GM12878 (cell line): ENCODE data around the gene KHDRBS2. TPM values are rescaled to one million over a fixed set of nuclear protein-coding genes. Genes with fewer than 3 reads are reported as not detected.

Source experiments
- ATAC-seq: fragments of 200-7000 bp; cut with Tn5 transposase; 3 replicates; pipeline ENCODE4 v1.9.1; 2020; ENCODE audit warnings: mild to moderate bottlenecking, moderate library complexity
- BruUV-seq: library from RNA; stranded (reverse); fragments of 400-500 nt; replicated peaks from 2 replicates; lab custom pipeline; 2021; lab: Mats Ljungman, UMichigan
- CTCF ChIA-PET: fragments of 300-600 bp; sonication (Branson Sonifier 250); formaldehyde crosslinking; extraction: SDS; loops from one replicate; lab custom pipeline; 2021; ENCODE audit warnings: inconsistent platforms; lab: Yijun Ruan, JAX
- POLR2A ChIA-PET: fragments of 350-600 bp; formaldehyde crosslinking; extraction: SDS; loops from one replicate; lab custom pipeline; 2021; ENCODE audit warnings: inconsistent platforms; lab: Charles Lee
- RAD21 ChIA-PET: fragments of 300-600 bp; sonication (Branson Sonifier 250); formaldehyde crosslinking; loops from one replicate; lab custom pipeline; 2023; ENCODE audit warnings: antibody characterized with exemption; ENCODE audit not compliant: unreplicated experiment; lab: Charles Lee
- SMC1A ChIA-PET: fragments of 300-600 bp; sonication (Branson Sonifier 250); formaldehyde crosslinking; loops from one replicate; lab custom pipeline; 2023; ENCODE audit not compliant: unreplicated experiment, uncharacterized antibody; lab: Charles Lee
- DNase-seq: peaks from one replicate; pipeline ENCODE4 v3.0.0-alpha.2; 2011; ENCODE audit warnings: low read depth, low spot score
- FAIRE-seq: peaks from 3 replicates; lab custom pipeline; 2011; peaks lifted over from hg19 to GRCh38; lab: Jason Lieb, UNC
- H2AFZ ChIP-seq: 2 replicates; pipeline ENCODE4 v1.6.0; 2011; ENCODE audit warnings: low read depth, low read length, control low read depth; ENCODE audit not compliant: control insufficient read depth
- H3K27ac ChIP-seq: 2 replicates; pipeline ENCODE4 v1.5.1; 2011; ENCODE audit warnings: control low read depth; ENCODE audit not compliant: control insufficient read depth, insufficient read depth
- H3K27me3 ChIP-seq, 2 experiments: replicated peaks in 1 of 2; 2 replicates each; pipeline versions ENCODE4 v1.6.0 to v1.6.1; 2011; ENCODE audit warnings: low read length in 1 of 2; ENCODE audit not compliant: control insufficient read depth in 2 of 2, insufficient read depth in 2 of 2
- H3K36me3 ChIP-seq, 2 experiments: 2 replicates each; pipeline ENCODE4 v1.5.1; 2011; ENCODE audit warnings: low read length in 1 of 2; ENCODE audit not compliant: control insufficient read depth in 2 of 2, insufficient read depth in 2 of 2
- H3K4me1 ChIP-seq: 2 replicates; pipeline ENCODE4 v1.6.1; 2011; ENCODE audit warnings: mild to moderate bottlenecking, low read length, moderate library complexity, mixed read lengths; ENCODE audit not compliant: control insufficient read depth, insufficient read depth
- H3K4me2 ChIP-seq: 2 replicates; pipeline ENCODE4 v1.6.0; 2011; ENCODE audit warnings: control low read depth; ENCODE audit not compliant: control insufficient read depth, insufficient read depth
- H3K4me3 ChIP-seq: fragments of 200-600 bp; sonication (generic); 2 replicates; pipeline ENCODE4 v1.5.1; 2016
- H3K79me2 ChIP-seq: 2 replicates; pipeline ENCODE4 v1.6.0; 2011; ENCODE audit warnings: low read length; ENCODE audit not compliant: control insufficient read depth, insufficient read depth
- H3K9ac ChIP-seq: 2 replicates; pipeline ENCODE4 v1.8.0; 2011; ENCODE audit warnings: low read length, control low read depth, mixed read lengths; ENCODE audit not compliant: control insufficient read depth, insufficient read depth
- H3K9me3 ChIP-seq: replicated peaks from 3 replicates; pipeline ENCODE4 v1.5.1; 2011; ENCODE audit warnings: mild to moderate bottlenecking, low read length; ENCODE audit not compliant: control insufficient read depth, insufficient read depth
- H4K20me1 ChIP-seq: 2 replicates; pipeline ENCODE4 v1.6.0; 2011; ENCODE audit not compliant: control insufficient read depth, insufficient read depth
- CTCF ChIP-seq, 3 experiments: IDR thresholded peaks in 2 of 3; conservative IDR thresholded peaks in 1 of 3; 2 replicates each; pipeline ENCODE4 v1.5.1; 2011; ENCODE audit warnings: low read depth in 3 of 3, low read length in 3 of 3, mild to moderate bottlenecking in 3 of 3, control low read depth in 2 of 3, moderate library complexity in 2 of 3, inconsistent platforms in 1 of 3, mixed read lengths in 1 of 3; ENCODE audit not compliant: control insufficient read depth in 2 of 3, insufficient read depth in 1 of 3; ENCODE audit errors: extremely low read depth in 1 of 3
- LARP7 ChIP-seq: fragments of 450-650 bp; IDR thresholded peaks from 2 replicates; pipeline ENCODE4 v1.6.1; 2017; ENCODE audit warnings: mild to moderate bottlenecking
- RUNX3 ChIP-seq: IDR thresholded peaks from 2 replicates; pipeline ENCODE4 v1.6.1; 2012; ENCODE audit warnings: low read length, inconsistent platforms
- TARDBP ChIP-seq: IDR thresholded peaks from 2 replicates; pipeline ENCODE4 v1.6.1; 2016; ENCODE audit warnings: borderline replicate concordance
- WRNIP1 ChIP-seq: IDR thresholded peaks from 2 replicates; pipeline ENCODE4 v1.6.1; 2011; ENCODE audit warnings: low read depth, low read length, improper control_type of control experiment, borderline replicate concordance
- WGBS: methylation state at CpG from one replicate; pipeline ENCODE4 v1.1.6; 2016; ENCODE audit warnings: low lambda C conversion rate; ENCODE audit not compliant: insufficient replicate concordance, insufficient coverage; ENCODE audit errors: missing lambda C conversion rate; 5-methylcytosine and 5-hydroxymethylcytosine counted together
- in situ Hi-C: fragments of 300-500 bp; cut with MboI; formaldehyde crosslinking; loops from 9 replicates; pipeline ENCODE4 v1.14.3; 2018; ENCODE audit warnings: mixed read lengths
- intact Hi-C: fragments of 100-400 bp; cut with micrococcal nuclease; formaldehyde crosslinking; loops from one replicate; pipeline ENCODE4 v1.14.2; 2022; ENCODE audit not compliant: unreplicated experiment
- polyA plus RNA-seq, 11 experiments: library from polyadenylated mRNA; depleted of rRNA in 4 of 11; unstranded in 6 of 11; stranded (reverse) in 5 of 11; fragments of >200 nt; fragmentation: Nextera tagmentation in 4 of 11; fragmentation: Illumina TruSeq in 1 of 11; extraction: Ambion mirVana in 4 of 11; extraction: Trizol in 1 of 11; gene quantifications; 1 replicate in 1 of 11; 2 replicates in 10 of 11; pipeline versions ENCODE4 v1.2.1 to v1.2.3, GENCODE V29; 2011 to 2016; ENCODE audit warnings: inconsistent platforms in 2 of 11, missing spikeins in 2 of 11, low read depth in 1 of 11
- total RNA-seq, 4 experiments: library from RNA; depleted of rRNA in 3 of 4; stranded (reverse); fragments of >200 nt in 3 of 4; fragmentation: Illumina TruSeq in 1 of 4; extraction: Trizol in 1 of 4; gene quantifications; 2 replicates each; pipeline versions ENCODE4 v1.2.1 to v1.2.3, GENCODE V29; 2013 to 2021

The KHDRBS2 gene
- total and polyA plus RNA-seq, 10 of the 15 experiments (the other 5 are each of a cell fraction or from before 2014, with no cell fraction given): 0.11 to 0.56 TPM; not detected in 8

DNA sequence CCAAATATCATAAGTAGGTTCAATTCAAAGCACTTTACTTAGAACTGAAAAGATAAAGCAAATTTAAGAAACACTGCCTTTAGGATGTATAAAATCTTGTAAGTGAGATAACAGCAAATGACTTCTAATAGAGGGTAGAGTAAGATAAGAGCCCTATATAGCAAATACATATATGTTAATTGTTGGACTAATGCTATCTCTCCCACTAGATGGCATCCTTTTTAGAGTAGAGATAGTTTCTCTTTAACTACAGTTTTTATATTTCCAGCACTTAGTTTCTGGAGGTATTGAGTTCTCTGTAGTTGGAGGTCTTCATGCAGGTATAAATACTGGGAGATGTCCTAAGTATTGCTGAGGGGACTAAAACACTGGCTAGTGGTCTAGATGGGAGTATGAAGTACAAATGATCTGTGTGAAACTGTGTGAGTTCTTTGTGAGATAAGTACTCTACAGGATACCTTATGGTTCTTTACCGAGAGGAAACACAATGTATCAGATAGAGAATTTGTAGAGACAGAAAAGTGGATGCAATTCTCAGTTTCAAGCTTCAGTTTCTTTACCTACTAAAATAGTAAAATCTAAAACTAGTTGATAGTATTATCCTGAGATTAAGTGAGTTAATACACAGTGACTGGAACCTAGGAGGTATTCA lies 399.3 kb downstream of the KHDRBS2 start:
- in situ Hi-C loops (no loop called here), intact Hi-C loops (loop anchor here (1.0 kb wide), 1 partner anchor 264 kb away; no protein-coding TSS in a partner anchor)
- Histone ChIP-seq H3K4me1 (no peaks in the 10 kb centered on the region), H3K4me3 (no peak overlapping the region), H3K36me3 (no peaks in the 10 kb centered on the region), H3K27me3 (no peaks in the 10 kb centered on the region), H4K20me1 (no peaks in the 10 kb centered on the region), H3K79me2 (no peaks in the 10 kb centered on the region), H3K4me2 (no peak overlapping the region), H3K27ac (no peak overlapping the region), H3K9me3 (no peaks in the 10 kb centered on the region), H3K9ac (no peak overlapping the region), H2AFZ (no peak overlapping the region)
- POLR2A ChIA-PET: no interaction called here
- CTCF ChIA-PET: interaction anchor here (0.7 to 1.7 kb wide), 8 partner anchors 9 to 1916 kb away, joined by 3 to 7 read pairs (median 4); no protein-coding TSS in a partner anchor
- DNase-seq: no peak
- RAD21 ChIA-PET: interaction anchor here (1.0 kb wide), 1 partner anchor 12 kb away, joined by 3 read pairs; no protein-coding TSS in a partner anchor
- SMC1A ChIA-PET: interaction anchor here (1.4 to 1.8 kb wide), 2 partner anchors 13 to 1386 kb away, joined by 3 to 4 read pairs; no protein-coding TSS in a partner anchor
- TF ChIP-seq CTCF (IDR thresholded peaks at IDR 0.05 in 2 of 3, conservative IDR thresholded peaks at IDR 0.05 in 1 of 3; ENCODE audit: control insufficient read depth in 2 of 3, extremely low read depth in 1 of 3, insufficient read depth in 1 of 3, low read depth in 3 of 3, low read length in 3 of 3) (peak in 1 of 3 experiments; percentile 11; a peak in 1 of 6 replicates), WRNIP1 (no peak), LARP7 (no peak), RUNX3 (no peak), TARDBP (no peak)
- 60% methylated on average over 1 of the region's 1 CpG for WGBS
- BruUV-seq: no TSS peak
- FAIRE-seq: no peak
- ATAC-seq: peak; percentile 58; the same call in 2 of the 3 replicates
